Stomach (tissue), 4 donors: ENCODE results near the gene QSER1.

Experiments used
- CTCF ChIP-seq, 7 experiments: fragments of 450-650 bp in 4 of 7; fragments of 200-600 bp in 3 of 7; sonication (generic) in 3 of 7; IDR thresholded peaks; one replicate each; pipeline ENCODE4 v1.5.1; 2016 to 2019; ENCODE audit warnings: antibody characterized with exemption in 7 of 7, control low read depth in 2 of 7, mild to moderate bottlenecking in 1 of 7
- EP300 ChIP-seq: sonication (generic); formaldehyde crosslinking; IDR thresholded peaks from one replicate; pipeline ENCODE4 v1.6.1; 2017; ENCODE audit warnings: antibody characterized with exemption
- POLR2A ChIP-seq, 4 donors: fragments of 450-650 bp; IDR thresholded peaks; one replicate each; pipeline ENCODE4 v1.6.1; 2016; ENCODE audit warnings: antibody characterized with exemption in 4 of 4, control low read depth in 2 of 4, mild to moderate bottlenecking in 1 of 4, moderate library complexity in 1 of 4
- POLR2AphosphoS5 ChIP-seq, 3 donors: sonication (generic); formaldehyde crosslinking; IDR thresholded peaks; one replicate each; pipeline ENCODE4 v1.6.1; 2016; ENCODE audit warnings: antibody characterized with exemption in 3 of 3

- no peak for TF ChIP-seq EP300
- no peak for TF ChIP-seq CTCF (IDR thresholded peaks at IDR 0.05)
- no peak for TF ChIP-seq POLR2A (IDR thresholded peaks at IDR 0.05)
- TF ChIP-seq POLR2AphosphoS5 (IDR thresholded peaks at IDR 0.05) = no peak
Observed at GRCh38 chr11:33025339-33025722, 132.7 kb downstream of the QSER1 start.
